Right atrium auricular region (tissue), 2 donors: ENCODE results near the gene PNKD. TPM values are rescaled to one million over a fixed set of nuclear protein-coding genes. Genes with fewer than 3 reads are reported as not detected.

Source experiments
- DNase-seq: peaks from one replicate; pipeline ENCODE4 v3.0.0-alpha.2; 2019; ENCODE audit warnings: low spot score
- H3K27ac ChIP-seq, 2 donors: fragments of 200-600 bp; sonication (generic); 1 replicate in 1 of 2; 2 replicates in 1 of 2; pipeline ENCODE4 v1.5.1; 2016 to 2019
- H3K27me3 ChIP-seq, 2 donors: fragments of 200-600 bp; sonication (generic); one replicate each; pipeline versions ENCODE4 v1.5.1 to v1.6.0; 2017 to 2019
- H3K36me3 ChIP-seq: fragments of 200-600 bp; sonication (generic); one replicate; pipeline ENCODE4 v1.5.1; 2016
- H3K4me1 ChIP-seq, 2 donors: fragments of 200-600 bp; sonication (generic); one replicate each; pipeline versions ENCODE4 v1.5.1 to v1.6.0; 2017 to 2019
- H3K4me3 ChIP-seq, 2 donors: fragments of 200-600 bp; sonication (generic); 1 replicate in 1 of 2; 2 replicates in 1 of 2; pipeline ENCODE4 v1.5.1; 2017 to 2019; ENCODE audit warnings: mild to moderate bottlenecking in 1 of 2, moderate library complexity in 1 of 2
- H3K9me3 ChIP-seq, 2 donors: fragments of 200-600 bp; sonication (generic); one replicate each; pipeline ENCODE4 v1.5.1; 2019
- total RNA-seq, 2 donors: library from RNA; depleted of rRNA; stranded (reverse); fragments of >200 nt; gene quantifications; one replicate each; pipeline ENCODE4 v1.1.0, GENCODE V29; 2016
- TF ChIP-seq, protein P1 (sequence below), 2 donors: fragments of 200-600 bp; sonication (generic); IDR thresholded peaks; one replicate each; pipeline ENCODE4 v1.5.1; 2019; ENCODE audit warnings: antibody characterized with exemption in 2 of 2

PNKD gene
- total RNA-seq, 2 donors from 2014 or later = 54.5 to 71.4 TPM

DNA sequence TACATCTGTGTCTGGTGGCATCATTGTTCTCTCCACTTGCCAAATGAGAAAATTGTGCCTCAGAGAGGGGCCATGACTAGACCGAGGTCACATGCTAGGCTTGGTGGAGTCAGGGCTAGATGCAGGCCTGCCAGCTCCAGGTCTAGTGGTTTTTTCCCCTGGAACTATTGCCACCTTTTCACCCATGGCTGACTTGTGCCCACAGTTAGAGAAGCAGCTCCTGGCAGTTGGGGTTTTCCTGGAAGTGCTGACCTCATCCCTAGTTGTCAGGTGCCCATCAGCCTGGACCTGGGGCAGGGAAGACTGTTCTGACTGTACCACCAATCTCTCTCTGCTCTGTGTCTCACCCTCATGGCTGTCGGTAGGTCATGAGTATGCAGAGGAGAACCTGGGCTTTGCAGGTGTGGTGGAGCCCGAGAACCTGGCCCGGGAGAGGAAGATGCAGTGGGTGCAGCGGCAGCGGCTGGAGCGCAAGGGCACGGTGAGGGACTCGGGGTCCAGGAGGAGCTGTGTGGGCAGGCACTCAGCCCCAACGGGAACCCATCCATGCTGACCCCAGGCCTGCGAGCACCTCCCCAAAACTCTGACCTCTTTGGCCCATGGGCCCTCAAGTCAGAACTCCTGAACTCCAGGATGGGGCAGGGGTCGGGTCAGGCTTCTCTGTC is 73.9 kb downstream of the PNKD start:
- no peak overlapping the region for H3K27ac ChIP-seq
- H3K36me3 ChIP-seq = no peaks in the 10 kb centered on the region
- no peak for DNase-seq

GRCh38 chr2:218344755-218345417 is 74.6 kb downstream of the PNKD start:
- no peaks in the 10 kb centered on the region for H3K27me3 ChIP-seq
- H3K36me3 ChIP-seq = no peaks in the 10 kb centered on the region
- H3K4me1 ChIP-seq = no peaks in the 10 kb centered on the region
- H3K4me3 ChIP-seq = no peak overlapping the region
- no peak overlapping the region for H3K27ac ChIP-seq
- no peak for DNase-seq
- TF ChIP-seq, protein P1, sequence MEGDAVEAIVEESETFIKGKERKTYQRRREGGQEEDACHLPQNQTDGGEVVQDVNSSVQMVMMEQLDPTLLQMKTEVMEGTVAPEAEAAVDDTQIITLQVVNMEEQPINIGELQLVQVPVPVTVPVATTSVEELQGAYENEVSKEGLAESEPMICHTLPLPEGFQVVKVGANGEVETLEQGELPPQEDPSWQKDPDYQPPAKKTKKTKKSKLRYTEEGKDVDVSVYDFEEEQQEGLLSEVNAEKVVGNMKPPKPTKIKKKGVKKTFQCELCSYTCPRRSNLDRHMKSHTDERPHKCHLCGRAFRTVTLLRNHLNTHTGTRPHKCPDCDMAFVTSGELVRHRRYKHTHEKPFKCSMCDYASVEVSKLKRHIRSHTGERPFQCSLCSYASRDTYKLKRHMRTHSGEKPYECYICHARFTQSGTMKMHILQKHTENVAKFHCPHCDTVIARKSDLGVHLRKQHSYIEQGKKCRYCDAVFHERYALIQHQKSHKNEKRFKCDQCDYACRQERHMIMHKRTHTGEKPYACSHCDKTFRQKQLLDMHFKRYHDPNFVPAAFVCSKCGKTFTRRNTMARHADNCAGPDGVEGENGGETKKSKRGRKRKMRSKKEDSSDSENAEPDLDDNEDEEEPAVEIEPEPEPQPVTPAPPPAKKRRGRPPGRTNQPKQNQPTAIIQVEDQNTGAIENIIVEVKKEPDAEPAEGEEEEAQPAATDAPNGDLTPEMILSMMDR (IDR thresholded peaks at IDR 0.05) = no peak
- no peaks in the 10 kb centered on the region for H3K9me3 ChIP-seq

More for the DNA sequence above, 73.9 kb downstream of the PNKD start:
- Histone ChIP-seq H3K27me3 (no peaks in the 10 kb centered on the region), H3K9me3 (no peaks in the 10 kb centered on the region), H3K4me3 (no peak overlapping the region), H3K4me1 (no peaks in the 10 kb centered on the region)
- TF ChIP-seq, protein P1 (IDR thresholded peaks at IDR 0.05) = no peak

- no peak overlapping the region for H3K27ac ChIP-seq
- TF ChIP-seq, protein P1 (IDR thresholded peaks at IDR 0.05) = no peak
- H3K4me1 ChIP-seq = no peaks in the 10 kb centered on the region
- H3K4me3 ChIP-seq = no peak overlapping the region
- no peaks in the 10 kb centered on the region for H3K27me3 ChIP-seq
- no peaks in the 10 kb centered on the region for H3K36me3 ChIP-seq
- no peaks in the 10 kb centered on the region for H3K9me3 ChIP-seq
- DNase-seq = no peak
Observed at GRCh38 chr2:218345491-218346236, 75.3 kb downstream of the PNKD start.

GRCh38 chr2:218347172-218347571 is 76.9 kb downstream of the PNKD start:
- DNase-seq = no peak
- H3K36me3 ChIP-seq = no peaks in the 10 kb centered on the region
- TF ChIP-seq, protein P1 (IDR thresholded peaks at IDR 0.05) = no peak
- no peak overlapping the region for H3K27ac ChIP-seq
- H3K4me1 ChIP-seq = no peaks in the 10 kb centered on the region
- no peaks in the 10 kb centered on the region for H3K9me3 ChIP-seq
- H3K27me3 ChIP-seq = no peaks in the 10 kb centered on the region
- H3K4me3 ChIP-seq = no peak overlapping the region

DNA sequence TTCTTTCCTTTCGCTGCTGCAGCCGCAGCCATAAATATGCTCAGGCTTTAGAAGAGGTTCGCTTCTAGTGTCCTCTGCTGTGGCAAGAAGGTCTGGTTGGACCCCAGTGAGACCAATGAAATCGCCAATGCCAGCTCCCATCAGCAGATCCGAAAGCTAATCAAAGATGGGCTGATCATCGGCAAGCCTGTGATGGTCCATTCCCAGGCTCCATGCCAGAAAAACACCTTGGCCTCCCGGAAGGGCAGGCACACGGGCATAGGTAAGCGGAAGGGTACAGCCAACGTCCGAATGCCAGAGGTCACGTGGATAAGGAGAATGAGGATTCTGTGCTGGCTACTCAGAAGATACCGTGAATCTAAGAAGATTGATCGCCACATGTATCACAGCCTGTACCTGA is 83.7 kb downstream of the PNKD start:
- no peak for DNase-seq
- Histone ChIP-seq H3K27ac (no peak overlapping the region), H3K27me3 (no peaks in the 10 kb centered on the region), H3K36me3 (no peaks in the 10 kb centered on the region), H3K4me1 (peaks cover 0 to 10% of the 10 kb centered on the region in 2 donors), H3K4me3 (no peak overlapping the region), H3K9me3 (no peaks in the 10 kb centered on the region)
- TF ChIP-seq, protein P1 (IDR thresholded peaks at IDR 0.05) = no peak
